H7 (cell line): ENCODE results near the gene GNAI3. TPM values are rescaled to one million over a fixed set of nuclear protein-coding genes. Genes with fewer than 3 reads are reported as not detected.

Experiments used
- DNase-seq: peaks from one replicate; pipeline ENCODE4 v3.0.0; 2012
- H3K27me3 ChIP-seq: 2 replicates; pipeline ENCODE4 v1.6.0; 2011; ENCODE audit warnings: mild to moderate bottlenecking, low read length; ENCODE audit not compliant: control insufficient read depth, insufficient read depth
- H3K36me3 ChIP-seq: replicated peaks from 2 replicates; pipeline ENCODE4 v1.5.1; 2011; ENCODE audit warnings: low read length; ENCODE audit not compliant: control insufficient read depth, insufficient read depth
- H3K4me3 ChIP-seq: 2 replicates; pipeline ENCODE4 v1.5.1; 2011; ENCODE audit warnings: low read depth, mild to moderate bottlenecking, control low read depth, low read length, moderate library complexity; ENCODE audit not compliant: insufficient read depth
- total RNA-seq: library from RNA; depleted of rRNA; stranded (reverse); fragments of >200 nt; shearing (Covaris generic); gene quantifications from 2 replicates; pipeline ENCODE4 v1.2.3, GENCODE V29; 2014; rRNA removed

Gene GNAI3
- 13.3 and 14.6 TPM in 2 replicates for total RNA-seq

GRCh38 chr1:109548321-109549267, at the start of gene GNAI3:
TSS of gene GNAI3 (plus strand) at chr1:109548615. CDS start at chr1:109548721, 106 bp downstream.
- DNase-seq, result peak; percentile 91
- Histone ChIP-seq H3K4me3 (peak within 1 kb of the TSS; percentile 98), H3K36me3 (no peaks in the 10 kb centered on the region), H3K27me3 (no peaks in the 10 kb centered on the region)

- Histone ChIP-seq H3K36me3 (no peaks in the 10 kb centered on the region; the same call in 1 of the 2 replicates), H3K4me3 (no peak overlapping the region), H3K27me3 (no peaks in the 10 kb centered on the region)
- DNase-seq, result no peak
Measured at GRCh38 chr1:109499081-109499480, 49.3 kb upstream of the GNAI3 start.

- H3K36me3 ChIP-seq, result no peaks in the 10 kb centered on the region; the same call in 1 of the 2 replicates
- peak; percentile 76 for DNase-seq
- no peak overlapping the region for H3K4me3 ChIP-seq
- H3K27me3 ChIP-seq, result no peaks in the 10 kb centered on the region; the same call in 1 of the 2 replicates
Measured at GRCh38 chr1:109499661-109500536, 48.5 kb upstream of the GNAI3 start.

GRCh38 chr1:109500941-109501381, 47.5 kb upstream of the GNAI3 start:
- DNase-seq, result no peak

GRCh38 chr1:109501644-109502363, 46.6 kb upstream of the GNAI3 start:
- Histone ChIP-seq H3K36me3 (no peaks in the 10 kb centered on the region; the same call in 1 of the 2 replicates), H3K4me3 (no peak overlapping the region), H3K27me3 (peaks cover 4% of the 10 kb centered on the region)
- no peak for DNase-seq

More at GRCh38 chr1:109500941-109501381, 47.5 kb upstream of the GNAI3 start:
- Histone ChIP-seq H3K36me3 (no peaks in the 10 kb centered on the region; the same call in 1 of the 2 replicates), H3K4me3 (no peak overlapping the region), H3K27me3 (peaks cover 1% of the 10 kb centered on the region)

GRCh38 chr1:109502364-109502851, 46.0 kb upstream of the GNAI3 start:
- H3K4me3 ChIP-seq, result no peak overlapping the region
- DNase-seq, result no peak
- peaks cover 8% of the 10 kb centered on the region for H3K27me3 ChIP-seq
- H3K36me3 ChIP-seq, result no peaks in the 10 kb centered on the region; the same call in 1 of the 2 replicates

GRCh38 chr1:109503935-109504334, 44.5 kb upstream of the GNAI3 start:
- Histone ChIP-seq H3K4me3 (no peak overlapping the region), H3K27me3 (peaks cover 23% of the 10 kb centered on the region), H3K36me3 (no peaks in the 10 kb centered on the region; the same call in 1 of the 2 replicates)
- DNase-seq, result no peak

GRCh38 chr1:109504974-109505373, 43.4 kb upstream of the GNAI3 start:
- no peak for DNase-seq
- Histone ChIP-seq H3K4me3 (no peak overlapping the region), H3K27me3 (peaks cover 32% of the 10 kb centered on the region), H3K36me3 (no peaks in the 10 kb centered on the region; the same call in 1 of the 2 replicates)

- Histone ChIP-seq H3K27me3 (peaks cover 47% of the 10 kb centered on the region), H3K4me3 (no peak overlapping the region), H3K36me3 (no peaks in the 10 kb centered on the region)
- DNase-seq, result no peak
Measured at GRCh38 chr1:109508001-109508872, 40.2 kb upstream of the GNAI3 start.

GRCh38 chr1:109508873-109509175, 39.6 kb upstream of the GNAI3 start:
- DNase-seq, result no peak
- H3K27me3 ChIP-seq, result peaks cover 47% of the 10 kb centered on the region
- H3K4me3 ChIP-seq, result peak overlapping the region; percentile 72
- H3K36me3 ChIP-seq, result no peaks in the 10 kb centered on the region

- peak within 1 kb of the TSS; percentile 72 for H3K4me3 ChIP-seq
- H3K27me3 ChIP-seq, result peaks cover 47% of the 10 kb centered on the region
- H3K36me3 ChIP-seq, result no peaks in the 10 kb centered on the region
- DNase-seq, result peak; percentile 97
Measured at GRCh38 chr1:109509176-109510134, 39.0 kb upstream of the GNAI3 start, which contains the start of gene AMIGO1. TSS of gene AMIGO1 (minus strand) at chr1:109509727. CDS start at chr1:109508912, 815 bp downstream.

GRCh38 chr1:109513110-109513710, 35.2 kb upstream of the GNAI3 start:
- Histone ChIP-seq H3K4me3 (no peak overlapping the region), H3K36me3 (no peaks in the 10 kb centered on the region), H3K27me3 (peaks cover 31% of the 10 kb centered on the region)
- no peak for DNase-seq
